HG03280 (cell line): ENCODE results near the gene RPS8.
A peak's percentile ranks its signal among the peaks of the same experiment; 100 is the strongest.
"Not testable (repeated sequence)": the region's sequence is repeated elsewhere in the genome, so short reads cannot be mapped to it uniquely, and the experiment has no call there.

Source experiments
- ATAC-seq: cut with Tn5 transposase; IDR thresholded peaks from one replicate; pipeline ENCODE4 v1.9.1; 2021; ENCODE audit warnings: mild to moderate bottlenecking, moderate library complexity; ENCODE audit not compliant: unreplicated experiment

RPS8 gene

DNA sequence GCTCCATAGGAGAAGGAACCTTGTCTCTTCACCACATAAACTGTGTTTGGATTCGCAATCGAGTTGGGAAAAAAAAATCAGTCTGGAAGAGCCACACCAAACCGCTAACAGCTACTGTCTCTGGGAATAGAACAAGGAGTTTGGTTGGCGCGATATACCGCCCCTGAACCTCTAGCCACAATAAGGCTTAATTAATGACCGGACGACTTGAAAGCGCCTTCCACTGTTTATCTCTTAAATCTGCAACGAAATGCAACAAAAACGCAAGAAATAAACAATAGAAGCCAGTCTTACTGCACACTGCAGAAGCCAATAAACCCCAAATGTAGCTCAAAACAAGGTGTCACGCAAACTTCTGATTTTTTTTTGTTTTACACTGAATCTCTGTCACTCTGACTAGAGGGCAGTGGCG is 43.9 kb downstream of the RPS8 start:
- no peak for ATAC-seq

DNA sequence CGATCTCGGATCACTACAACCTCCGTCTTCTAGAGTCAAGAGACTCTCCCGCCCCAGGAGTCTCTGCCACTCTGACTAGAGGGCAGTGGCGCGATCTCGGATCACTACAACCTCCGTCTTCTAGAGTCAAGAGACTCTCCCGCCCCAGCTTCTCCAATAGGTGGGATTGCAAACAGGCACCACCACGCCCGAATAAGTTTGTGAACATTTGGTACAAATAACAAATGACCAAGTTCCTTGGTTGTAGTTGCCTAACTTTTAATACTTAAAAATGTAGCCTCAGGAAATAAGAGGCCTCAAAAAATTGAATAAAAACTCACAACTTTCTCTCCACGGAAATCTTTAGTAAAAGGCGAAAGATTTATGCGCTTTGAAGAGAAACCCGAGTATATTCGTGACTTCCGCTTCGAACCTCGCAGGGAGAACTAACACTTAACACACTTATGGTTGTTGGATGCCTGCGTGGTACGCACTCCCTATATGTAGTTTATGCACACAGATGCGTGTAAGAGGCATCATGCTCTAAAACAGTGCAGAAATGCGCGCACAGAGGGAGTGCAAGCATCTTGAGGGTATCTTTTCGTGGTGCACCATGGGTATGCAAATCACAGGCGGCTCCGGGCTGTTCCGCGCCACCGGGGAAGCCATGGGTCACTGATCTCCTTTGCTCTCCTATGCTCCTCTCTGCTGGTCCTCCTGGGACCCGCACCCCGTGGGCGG is 44.4 kb downstream of the RPS8 start:
- peak; percentile 79 for ATAC-seq

GRCh38 chr1:44820328-44821239 is 45.2 kb downstream of the RPS8 start:
- no peak for ATAC-seq

GRCh38 chr1:44821240-44821715 is 45.9 kb downstream of the RPS8 start:
- ATAC-seq = no peak

GRCh38 chr1:44822131-44822701 is 46.9 kb downstream of the RPS8 start:
- no peak for ATAC-seq

GRCh38 chr1:44822981-44823451 is 47.7 kb downstream of the RPS8 start:
- no peak for ATAC-seq

DNA sequence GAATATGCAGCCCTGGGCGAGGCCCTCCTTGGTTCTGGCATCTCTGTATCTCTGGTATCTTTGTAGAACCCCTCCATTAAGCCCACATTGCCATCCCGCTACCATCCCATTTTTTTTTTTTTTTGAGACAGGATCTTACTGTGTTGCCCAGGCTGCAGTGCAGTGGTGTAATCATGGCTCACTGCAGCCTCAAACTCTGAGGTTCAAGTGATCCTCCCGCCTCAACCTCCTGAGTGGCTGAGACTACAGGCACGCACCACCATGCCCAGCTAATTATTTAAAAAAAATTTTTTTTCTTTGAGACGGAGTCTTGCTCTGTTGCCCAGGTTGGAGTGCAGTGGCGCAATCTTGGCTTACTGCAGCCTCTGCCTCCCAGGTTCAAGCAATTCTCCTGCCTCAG is 49.1 kb downstream of the RPS8 start:
- not testable (repeated sequence) for ATAC-seq

DNA sequence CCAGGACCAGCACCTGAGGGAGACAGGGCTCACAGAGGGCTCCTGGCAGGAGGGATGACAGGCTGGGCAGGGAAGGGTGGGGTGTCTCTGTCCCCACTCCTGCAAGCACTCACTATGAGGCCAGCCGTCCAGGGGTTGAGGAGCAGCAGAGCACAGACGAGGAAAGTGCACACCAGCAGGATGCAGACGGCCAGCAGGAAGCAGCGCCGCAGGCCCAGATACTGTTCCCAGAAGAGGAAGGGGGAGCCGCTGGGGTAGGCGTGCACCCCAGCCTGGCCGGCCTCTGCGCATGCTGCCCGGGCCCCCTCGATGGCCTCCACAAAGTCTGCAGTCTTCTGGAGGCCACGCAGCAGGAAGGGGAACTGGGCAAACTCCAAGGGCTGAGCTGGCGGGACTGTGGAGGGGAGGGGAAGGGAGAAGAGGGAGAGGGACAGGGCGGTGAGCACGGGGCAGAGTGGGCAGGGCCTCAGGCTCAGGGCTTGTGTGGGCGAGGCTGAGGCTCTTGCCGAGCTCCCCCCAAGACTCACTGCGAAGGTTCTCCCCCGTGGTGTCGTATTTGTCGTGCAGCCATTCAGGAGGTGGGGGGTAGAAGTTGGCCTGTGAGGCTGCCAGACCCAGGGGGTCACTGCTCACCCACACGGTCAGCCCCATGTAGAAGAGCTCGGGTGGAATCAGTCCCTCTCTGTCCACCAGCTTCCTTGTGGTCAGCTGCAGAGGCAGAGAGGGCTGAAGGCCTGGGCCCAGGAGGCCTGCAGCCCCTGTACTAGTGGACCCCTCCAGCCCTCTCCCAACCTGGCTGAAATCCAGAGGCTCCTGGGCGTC is 51.2 kb downstream of the RPS8 start:
- ATAC-seq = no peak

DNA sequence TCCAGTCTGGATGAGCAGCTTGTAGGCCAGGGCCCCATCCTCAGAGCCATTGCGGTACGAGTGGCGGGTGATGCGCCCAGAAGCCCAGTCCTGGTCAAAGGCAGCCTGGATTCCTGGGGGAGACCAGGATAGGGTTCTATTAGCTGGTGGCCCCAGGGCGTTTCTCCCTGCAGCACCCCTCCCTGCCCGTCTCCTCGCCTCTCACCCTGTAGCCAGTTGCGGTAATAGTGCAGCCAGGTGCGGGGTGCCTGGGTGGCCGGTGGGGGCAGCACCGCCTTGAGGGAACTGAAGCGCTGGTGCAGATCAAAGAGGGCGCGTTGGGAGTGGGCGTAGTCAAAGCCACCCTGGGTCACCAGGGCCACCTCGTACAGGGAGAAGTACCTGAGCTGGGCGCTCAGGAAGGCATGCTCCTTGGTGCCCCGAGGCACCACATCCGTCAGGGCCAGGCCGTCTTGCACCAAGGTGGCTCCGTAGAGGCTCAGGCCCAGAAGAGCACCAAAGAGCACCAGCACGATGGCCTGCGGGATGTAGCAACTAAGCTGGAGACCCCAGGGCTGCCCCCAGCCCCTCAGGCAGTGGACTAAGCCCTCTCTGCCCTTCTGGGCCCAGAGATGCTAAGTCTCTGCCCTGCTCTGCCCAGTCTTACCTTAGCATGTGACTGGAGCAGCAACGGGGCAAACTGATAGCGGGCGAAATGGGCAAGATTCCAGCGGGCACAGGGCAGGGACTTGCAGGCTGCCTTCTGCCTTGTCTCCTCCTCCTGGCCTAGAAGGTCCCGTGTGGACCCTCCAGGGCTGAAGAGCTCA is 52.1 kb downstream of the RPS8 start:
- no peak for ATAC-seq

- no peak for ATAC-seq
These were observed 52.8 kb downstream of the RPS8 start for GRCh38 chr1:44828003-44828651.
